ENCODE measurements around the gene GNB1L. TPM values are rescaled to one million over a fixed set of nuclear protein-coding genes. Genes with fewer than 3 reads are reported as not detected.
A peak's percentile ranks its signal among the peaks of the same experiment; 100 is the strongest.
"Not testable (repeated sequence)": the region's sequence is repeated elsewhere in the genome, so short reads cannot be mapped to it uniquely, and the experiment has no call there.

Gene GNB1L
- total RNA-seq, 1 experiment from 2014 or later, result 96.1 TPM

DNA sequence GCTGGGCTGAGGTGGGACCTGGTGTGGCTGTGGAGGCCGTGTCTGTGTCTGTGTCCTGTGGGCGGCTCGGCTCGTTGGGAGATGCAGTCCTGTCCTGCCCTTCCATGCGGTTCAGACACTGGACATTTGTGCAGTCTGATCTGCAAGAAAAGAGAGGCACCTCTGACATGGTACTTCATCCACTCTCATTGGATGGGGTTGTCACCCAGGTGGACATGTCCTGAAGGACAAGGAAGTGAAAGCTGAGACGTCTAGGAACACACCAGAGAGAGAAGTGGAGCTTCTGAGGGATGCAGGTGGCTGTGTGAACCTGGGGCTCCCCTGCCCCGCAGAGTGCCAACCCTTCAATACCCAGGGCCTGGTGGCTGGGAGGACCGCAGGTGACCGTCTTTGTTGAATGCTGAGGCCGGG lies 75.7 kb downstream of the GNB1L start:
- DNase-seq (ENCODE audit: low spot score), result no peak

DNA sequence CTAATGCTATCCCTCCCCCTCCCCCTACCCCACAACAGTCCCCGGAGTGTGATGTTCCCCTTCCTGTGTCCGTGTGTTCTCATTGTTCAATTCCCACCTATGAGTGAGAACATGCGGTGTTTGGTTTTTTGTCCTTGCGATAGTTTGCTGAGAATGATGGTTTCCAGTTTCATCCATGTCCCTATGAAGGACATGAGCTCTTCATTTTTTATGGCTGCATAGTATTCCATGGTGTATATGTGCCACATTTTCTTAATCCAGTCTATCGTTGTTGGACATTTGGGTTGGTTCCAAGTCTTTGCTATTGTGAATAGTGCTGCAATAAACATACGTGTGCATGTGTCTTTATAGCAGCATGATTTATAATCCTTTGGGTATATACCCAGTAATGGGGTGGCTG lies 77.5 kb downstream of the GNB1L start:
- not testable (repeated sequence) for DNase-seq (ENCODE audit: low spot score)

DNA sequence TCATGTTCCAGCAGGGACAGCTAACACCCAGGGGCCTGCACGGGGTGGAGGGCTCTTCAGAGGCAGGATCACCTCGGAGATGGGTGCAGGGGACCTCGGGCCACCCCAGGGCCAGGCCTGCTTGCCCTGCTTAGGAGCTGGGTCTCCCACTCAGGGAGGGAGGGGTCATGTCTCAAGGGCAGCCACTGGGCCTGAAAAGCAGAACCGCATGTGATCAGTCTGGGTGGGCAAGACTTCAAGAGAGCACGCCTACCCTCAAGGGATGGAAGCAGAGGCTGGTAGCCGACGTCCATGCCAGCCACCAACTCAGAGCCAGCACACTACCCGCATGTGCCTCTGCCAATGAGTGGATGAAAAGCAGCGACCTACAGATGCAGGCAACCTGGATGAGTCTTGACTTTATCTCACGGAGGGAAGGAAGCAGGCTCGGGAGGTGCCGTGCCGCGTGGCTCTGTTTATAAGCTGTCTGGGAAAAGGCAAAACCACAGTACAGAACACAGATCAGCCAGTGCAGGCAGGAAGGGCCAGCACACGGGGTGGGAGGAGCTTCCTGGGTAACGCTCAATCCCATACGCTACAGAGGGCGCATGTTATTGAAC lies 78.1 kb downstream of the GNB1L start:
- DNase-seq (ENCODE audit: low spot score), result no peak

DNA sequence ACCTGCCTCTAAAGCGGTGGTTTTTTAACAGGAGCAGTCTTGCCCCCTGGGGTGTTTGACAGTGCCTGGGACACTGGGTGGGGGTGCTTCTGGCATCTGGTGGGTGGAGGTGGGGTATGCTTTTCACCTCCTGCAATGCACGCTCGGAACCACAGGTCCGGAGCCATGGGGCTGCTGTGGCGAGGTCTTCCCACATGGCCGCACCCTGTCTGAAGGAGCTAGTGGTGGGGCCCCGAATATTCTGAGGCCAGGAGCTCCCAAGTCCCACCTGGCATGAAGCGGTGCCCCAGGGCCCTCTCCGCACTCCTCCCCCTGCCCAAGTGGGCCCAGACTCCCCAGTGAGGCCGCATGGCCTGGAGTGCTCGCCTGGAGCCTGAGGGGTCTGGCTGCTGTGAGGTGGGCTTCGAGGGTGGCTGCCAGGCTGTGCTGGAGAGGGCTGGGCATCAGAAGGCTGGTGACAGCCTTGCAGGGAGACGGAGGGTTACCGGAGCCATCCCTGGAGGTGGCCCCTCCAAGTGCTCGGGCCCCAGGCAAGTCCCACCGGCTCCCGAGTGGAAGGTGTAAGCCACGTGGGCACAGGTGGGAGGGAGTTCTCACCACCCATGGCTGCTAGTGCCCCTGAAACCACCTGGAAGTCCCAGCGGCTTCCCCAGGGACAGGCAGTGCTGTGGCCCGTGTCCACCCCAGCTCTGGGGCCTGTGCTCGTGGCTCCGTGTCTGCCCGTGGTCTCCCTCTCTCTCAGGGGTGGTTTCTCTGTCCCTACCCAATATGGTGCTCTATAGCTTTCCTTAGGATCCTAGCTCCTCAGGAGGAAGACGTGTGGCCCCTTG lies 79.0 kb downstream of the GNB1L start:
- no peak for DNase-seq (ENCODE audit: low spot score)

DNA sequence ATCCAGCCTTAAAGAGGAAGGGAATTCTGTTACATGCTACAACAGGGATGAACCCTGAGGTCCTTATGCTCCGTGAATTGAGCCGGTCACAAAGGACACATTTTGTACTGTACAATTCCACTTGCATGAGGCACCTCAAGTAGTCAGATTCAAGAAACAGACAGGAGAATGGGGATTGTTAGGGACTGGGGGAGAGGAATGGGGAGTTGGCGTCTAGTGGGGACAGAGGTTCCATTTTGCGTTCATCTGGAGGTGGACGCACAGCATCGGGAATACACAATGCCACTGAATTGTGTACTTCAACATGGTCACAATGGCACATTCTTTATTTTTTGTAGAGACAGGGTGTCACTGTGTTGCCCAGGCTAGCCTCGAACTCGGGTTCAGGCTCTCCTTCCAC lies 80.0 kb downstream of the GNB1L start:
- no peak for DNase-seq (ENCODE audit: low spot score)

DNA sequence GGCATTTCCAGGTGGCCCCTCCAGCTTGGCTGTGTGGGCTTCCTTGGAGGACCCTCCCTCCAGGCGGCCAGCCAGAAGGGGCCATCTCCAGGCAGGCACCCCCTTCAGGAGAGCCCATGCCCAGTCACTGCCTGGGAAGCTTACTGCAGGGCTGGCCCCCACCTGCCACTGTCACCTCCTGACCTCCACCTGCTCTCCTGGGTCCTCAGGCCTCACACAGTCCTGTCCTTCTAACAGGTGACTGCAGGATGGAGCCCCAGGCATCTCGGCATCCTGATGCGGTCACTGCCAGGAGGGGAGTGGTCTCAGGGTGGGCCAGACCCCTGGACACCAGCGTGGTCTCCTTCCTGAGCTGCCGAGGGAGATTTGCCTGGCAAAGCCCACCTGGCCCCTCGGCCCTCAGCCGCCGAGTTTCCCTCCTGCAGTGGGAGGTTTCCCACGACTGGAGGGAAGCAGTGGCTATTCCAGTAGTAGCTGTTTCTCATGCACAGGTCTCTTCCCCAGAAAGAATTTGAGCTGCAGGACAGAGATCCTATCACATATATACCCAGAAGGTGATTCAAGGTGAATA lies 81.1 kb downstream of the GNB1L start:
- DNase-seq (ENCODE audit: low spot score), result no peak

DNA sequence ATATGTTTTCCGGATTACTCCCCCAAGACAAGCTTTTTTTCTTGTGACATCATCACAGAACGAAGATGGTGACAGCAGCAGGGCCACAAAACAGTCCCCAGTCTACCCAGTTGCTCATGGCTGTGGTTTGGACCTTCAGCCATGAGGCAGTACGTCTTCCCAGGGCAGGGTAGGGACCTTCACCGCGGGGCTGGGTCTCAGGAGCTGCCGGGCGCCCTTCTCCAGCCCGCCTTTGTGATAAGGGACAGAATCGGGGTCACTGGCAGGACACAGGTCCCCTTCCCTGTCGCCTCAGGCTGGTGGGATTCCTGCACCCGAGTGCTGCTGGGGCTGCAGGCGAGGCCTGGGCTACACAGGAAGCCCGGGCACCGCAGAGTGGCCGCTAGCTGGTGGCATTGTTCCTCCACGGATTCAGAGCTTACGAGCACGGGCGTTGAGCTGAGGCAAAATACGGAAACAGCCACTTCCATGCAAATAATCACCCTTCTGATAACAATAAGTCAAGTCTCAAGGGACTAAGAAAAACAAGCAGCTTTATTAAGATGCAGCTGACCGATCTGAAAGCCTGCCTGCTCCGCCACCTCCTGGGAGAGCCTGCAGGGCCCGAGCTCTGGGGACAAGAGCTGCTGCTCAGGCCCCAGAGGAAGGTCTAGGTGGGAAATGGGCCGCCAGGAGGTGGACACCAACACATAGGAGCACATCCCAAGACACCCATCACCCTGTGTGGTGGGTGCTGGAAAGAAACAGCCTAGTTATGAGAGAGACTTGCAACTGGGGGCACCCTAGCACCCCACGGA lies 81.8 kb downstream of the GNB1L start:
- DNase-seq (ENCODE audit: low spot score), result no peak

DNA sequence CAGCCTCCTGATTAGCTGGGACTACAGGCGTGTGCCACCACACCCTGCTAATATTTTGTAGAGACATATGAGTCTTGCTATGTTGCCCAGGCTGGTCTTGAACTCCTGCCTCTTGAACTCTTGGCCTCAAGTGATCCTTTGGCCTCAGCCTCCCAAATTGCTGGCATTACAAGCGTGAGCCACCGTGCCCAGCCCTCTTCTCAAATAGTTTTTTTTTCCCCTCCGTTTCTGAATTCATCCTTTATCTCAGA lies 82.3 kb downstream of the GNB1L start:
- no peak for DNase-seq (ENCODE audit: low spot score)

DNA sequence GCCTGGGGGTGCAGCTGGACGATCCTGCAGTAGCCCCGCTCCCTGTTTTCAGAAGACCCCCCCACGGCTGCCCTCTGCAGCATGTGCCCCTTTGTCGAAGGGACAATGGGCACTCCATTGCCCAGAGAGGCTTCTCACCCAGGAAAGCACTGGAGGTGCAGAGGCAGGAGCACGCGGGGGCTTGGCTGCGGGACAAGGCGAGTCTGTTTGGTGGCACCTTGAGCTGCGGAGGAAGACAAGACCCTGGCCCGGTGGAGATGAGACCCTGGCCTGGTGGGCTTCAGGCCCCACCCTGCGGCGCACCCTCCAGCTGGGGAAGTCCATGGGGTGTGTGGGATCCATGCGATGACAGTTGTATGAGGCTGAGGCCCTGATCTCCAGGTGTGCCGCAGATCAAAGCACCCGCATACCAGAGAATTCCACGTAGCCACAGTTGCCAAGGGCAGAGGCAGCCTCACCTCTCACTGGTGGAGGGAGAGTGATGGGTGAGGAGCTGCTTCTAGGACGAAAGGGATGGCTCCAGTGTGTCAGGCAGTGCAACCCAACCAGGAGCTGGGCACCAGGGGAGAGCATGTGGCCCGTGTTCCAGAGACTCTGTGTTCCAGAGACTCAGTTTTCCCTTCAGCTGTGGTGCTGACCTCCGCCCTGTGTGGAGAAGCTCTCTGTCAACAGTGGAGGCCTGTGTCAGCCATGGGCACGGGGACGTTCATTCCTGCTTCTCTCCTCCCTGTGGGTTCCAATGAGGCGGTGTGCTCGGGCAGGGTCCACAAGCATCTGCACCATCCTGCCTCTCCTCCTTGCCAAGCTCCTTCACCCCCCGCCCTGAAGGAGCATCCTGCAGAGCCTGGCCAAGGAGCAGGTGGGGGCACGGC lies 84.1 kb downstream of the GNB1L start:
- no peak for DNase-seq (ENCODE audit: low spot score)

DNA sequence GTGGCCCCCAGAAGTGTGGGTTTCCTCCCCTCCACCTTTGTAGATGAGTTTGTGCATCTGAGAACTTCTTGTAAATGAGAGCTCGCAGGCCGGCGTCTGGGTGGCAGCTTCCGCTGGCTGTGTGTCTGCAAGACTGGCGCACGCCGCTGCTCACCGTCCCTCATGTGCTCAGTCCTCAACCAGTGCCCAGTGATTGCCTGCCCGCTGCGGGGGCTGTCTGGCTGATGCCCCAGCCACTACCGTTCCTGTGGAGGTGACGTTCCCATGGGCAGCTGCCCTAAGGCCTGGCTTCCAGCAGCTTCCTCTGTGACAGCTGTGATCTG lies 85.3 kb downstream of the GNB1L start:
- DNase-seq (ENCODE audit: low spot score), result no peak

DNA sequence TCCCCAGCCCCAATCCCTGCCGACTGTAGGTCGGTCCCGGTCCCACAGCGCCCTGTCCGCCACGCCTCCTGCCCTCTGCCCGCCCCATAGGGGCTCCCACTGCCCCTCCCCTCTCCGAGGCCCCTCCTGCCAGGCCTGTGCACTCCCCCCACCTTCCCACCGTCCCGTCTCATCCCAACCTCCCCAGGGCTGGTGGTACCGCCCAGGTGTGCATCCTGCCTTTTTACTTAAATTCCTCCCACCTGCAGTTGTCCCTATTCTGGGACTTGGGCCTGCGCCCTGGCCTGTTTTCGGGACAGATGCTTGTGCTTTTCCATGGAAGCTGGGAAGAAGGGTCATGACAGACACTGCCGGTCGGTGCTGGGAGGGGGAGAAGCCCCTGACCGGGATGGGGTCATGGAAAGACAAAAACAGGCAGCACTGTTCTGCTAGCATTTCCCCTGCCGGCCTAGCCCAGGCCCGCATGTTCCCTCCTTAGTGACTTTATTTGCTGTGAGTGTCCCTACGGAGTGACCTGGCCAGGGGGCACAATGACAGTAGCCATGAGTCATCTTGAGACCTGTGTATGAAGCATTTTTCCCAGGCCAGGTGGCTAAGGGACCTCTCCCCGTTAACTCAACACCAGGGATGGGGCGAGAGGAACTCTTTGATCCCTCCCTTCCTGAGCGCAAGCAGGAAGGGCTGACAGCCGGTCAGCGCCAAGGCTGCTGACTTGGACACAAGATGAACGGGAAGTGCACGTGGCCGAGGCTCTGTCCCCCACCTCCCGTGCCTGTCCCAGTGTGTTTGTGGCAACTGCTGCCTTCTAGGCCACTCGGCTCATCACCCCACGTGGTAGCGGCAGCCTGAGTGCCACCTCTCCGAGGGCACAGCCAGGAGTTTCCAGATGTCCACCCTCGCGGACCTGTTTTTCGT lies 87.0 kb downstream of the GNB1L start:
- DNase-seq (ENCODE audit: low spot score), result no peak

DNA sequence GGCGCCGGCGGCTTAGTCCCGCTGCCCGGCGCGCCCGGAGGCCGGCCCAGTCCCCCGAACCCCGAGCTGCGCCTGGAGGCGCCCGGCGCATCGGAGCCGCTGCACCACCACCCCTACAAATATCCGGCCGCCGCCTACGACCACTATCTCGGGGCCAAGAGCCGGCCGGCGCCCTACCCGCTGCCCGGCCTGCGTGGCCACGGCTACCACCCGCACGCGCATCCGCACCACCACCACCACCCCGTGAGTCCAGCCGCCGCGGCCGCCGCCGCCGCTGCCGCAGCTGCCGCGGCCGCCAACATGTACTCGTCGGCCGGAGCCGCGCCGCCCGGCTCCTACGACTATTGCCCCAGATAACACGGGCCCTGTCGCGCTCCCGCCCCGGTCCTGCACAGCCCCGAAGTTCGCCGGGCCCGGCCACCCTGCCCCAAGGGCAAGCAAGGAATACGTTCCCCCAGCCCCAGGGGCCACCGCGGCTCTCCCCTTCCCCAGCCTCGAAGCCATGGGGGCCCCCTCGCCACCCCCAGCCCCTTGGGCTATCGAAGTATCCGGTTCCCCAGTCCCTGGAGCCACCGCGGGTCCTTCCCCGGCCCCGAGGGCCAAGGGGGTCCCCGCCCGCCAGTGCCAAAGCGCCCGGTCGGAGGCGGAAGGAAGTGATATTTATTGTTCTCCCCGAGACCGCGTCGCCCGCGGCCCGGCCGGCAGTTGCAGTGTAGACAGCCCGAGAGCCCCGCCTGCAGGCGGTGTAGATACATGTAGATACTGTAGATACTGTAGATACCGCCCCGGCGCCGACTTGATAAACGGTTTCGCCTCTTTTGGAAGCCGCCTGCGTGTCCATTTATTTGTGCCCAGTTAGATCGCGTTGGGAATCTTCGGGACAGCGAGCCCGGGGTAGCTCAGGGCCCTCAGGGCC lies 87.9 kb downstream of the GNB1L start:
- DNase-seq (ENCODE audit: low spot score), result peak; percentile 69

DNA sequence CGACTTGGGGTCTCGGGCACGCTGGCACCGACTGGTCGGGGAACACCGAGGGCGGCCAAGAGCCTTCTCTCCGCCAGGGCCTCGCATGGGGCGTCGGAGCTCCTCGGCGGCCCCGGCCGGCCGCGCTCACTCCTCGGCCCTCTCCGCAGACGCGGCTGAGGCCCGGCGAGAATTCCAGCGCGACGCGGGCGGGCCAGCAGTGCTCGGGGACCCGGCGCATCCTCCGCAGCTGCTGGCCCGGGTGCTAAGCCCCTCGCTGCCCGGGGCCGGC lies 88.5 kb downstream of the GNB1L start:
- no peak for DNase-seq (ENCODE audit: low spot score)

DNA sequence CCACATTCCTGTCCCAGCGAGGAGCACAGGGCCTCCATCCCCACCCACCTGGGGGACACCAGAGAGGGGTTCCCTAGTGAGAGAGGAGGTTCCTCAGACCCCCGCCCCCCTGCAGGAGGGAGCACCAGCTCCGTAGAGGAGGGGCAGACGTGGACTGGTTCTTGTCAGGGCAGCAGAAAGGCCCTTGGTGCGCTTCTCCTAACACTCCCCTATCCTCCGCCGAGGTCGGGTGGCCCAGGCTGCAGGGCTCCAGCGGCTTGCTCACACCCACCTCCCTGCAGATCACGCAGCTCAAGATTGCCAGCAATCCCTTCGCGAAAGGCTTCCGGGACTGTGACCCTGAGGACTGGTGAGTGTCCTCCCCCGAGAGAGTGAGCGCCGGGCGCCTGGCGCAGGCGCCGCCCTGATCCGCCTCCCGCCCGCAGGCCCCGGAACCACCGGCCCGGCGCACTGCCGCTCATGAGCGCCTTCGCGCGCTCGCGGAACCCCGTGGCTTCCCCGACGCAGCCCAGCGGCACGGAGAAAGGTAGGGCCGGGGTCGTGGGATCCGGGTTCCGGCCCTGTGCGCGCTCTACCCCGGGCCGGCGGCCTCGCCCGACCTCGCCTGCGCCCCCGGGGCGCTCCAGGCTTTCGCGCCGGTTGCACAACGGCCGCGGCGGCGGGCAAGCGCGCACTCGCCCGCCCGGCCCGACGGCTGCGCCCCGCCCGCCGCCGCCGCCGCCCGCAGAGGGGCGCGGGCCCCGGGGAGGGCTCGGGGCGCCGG lies 89.0 kb downstream of the GNB1L start:
- no peak for DNase-seq (ENCODE audit: low spot score)

DNA sequence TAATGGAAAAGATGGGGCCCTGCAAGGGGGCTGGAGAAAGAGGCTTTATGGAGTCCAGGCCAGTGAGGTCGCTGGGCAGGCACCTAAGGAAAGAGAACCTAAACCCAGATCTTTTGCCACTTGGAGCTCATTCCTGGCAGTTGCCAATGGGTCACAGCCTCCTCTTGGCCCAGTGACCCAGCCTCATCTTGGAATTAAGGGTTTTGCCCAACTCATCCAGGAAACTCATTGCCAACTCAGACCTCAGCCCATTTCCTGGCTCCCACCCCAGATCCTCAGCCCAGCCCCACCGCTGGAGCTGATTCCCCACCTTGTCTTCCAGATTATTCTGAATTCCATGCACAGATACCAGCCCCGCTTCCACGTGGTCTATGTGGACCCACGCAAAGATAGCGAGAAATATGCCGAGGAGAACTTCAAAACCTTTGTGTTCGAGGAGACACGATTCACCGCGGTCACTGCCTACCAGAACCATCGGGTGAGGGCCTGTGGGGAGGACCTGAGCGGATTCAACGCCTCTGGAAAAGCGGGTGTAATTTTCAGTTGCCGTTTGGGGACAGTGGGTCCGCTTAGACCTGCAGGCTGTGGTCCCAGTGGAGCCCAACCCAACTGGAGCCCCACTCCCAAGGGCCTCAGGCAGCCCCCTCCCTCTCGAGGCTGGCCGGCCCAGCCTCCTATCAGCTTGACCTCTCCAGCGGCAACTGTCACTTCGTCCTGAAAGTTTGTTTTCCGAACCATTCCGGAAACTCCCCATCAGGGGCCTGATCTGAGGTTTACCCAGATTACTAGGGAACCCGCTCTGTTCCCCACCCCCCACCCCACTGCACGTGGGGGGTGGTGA lies 89.8 kb downstream of the GNB1L start:
- DNase-seq (ENCODE audit: low spot score), result no peak

DNA sequence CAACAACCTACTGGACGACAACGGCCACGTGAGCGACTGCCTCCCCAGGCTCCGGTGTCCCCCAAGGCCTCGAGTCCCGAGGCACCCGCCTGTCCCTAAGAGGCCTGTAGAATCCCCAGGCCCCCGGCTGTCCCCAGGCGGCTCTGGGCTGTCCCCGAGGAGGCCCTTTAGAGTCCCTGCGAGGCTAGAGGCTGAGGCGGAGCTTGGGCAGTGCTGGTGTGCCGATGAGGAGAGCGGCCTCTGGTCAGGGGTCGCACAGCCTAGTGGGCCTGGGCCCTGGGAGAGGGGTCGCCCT lies 90.4 kb downstream of the GNB1L start:
- DNase-seq (ENCODE audit: low spot score), result no peak

DNA sequence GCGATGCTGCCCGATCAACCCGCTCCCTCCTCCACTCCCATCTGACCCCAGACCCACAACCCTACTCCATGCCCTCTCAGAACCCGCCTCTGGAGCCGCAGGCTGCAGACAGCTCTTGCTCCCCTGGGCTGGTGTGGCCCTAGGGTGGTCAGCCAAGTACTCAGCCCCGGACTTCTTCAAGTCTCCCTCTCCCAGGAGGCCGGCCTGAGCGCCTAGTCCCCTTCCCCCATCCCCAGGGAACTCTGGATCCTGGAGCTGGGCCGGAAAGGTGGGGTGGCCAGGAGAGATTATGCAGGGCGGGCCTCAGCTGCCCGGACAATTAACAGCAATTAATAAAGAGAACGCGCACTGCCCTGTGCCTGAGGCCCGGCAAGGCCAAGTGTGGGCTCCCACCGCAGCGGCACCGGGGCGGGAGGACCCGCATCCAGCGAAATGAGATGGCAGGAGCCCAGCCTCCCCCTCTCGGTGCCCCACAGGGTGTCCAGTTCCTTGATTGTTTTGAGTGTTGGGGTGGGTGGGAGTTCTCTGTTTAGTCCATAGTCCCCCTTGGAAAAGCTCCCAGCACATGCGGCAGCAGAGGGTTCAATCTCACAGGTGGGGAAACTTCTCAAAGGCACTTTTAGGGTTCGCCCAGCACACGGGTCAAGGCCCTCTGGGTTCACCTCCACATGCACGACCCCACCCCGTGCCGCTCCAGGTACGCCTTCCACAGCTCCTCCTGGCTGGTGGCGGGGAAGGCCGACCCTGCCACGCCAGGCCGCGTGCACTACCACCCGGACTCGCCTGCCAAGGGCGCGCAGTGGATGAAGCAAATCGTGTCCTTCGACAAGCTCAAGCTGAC lies 91.0 kb downstream of the GNB1L start:
- no peak for DNase-seq (ENCODE audit: low spot score)

Measured in HT-29 (cell line).